Daoy (cell line): Measurements from ENCODE around the gene TRAPPC2L. TPM values are rescaled to one million over a fixed set of nuclear protein-coding genes. Genes with fewer than 3 reads are reported as not detected.

Experiments
- DNase-seq: peaks from one replicate; pipeline ENCODE4 v3.0.0-alpha.2; 2015; ENCODE audit warnings: low read depth
- total RNA-seq: library from RNA; depleted of rRNA; stranded (reverse); fragments of >200 nt; shearing (Covaris generic); gene quantifications from 2 replicates; pipeline ENCODE4 v1.2.3, GENCODE V29; 2014; rRNA removed

The TRAPPC2L gene, protein sequence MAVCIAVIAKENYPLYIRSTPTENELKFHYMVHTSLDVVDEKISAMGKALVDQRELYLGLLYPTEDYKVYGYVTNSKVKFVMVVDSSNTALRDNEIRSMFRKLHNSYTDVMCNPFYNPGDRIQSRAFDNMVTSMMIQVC
- total RNA-seq, result 27.7 and 31.6 TPM in 2 replicates

DNA sequence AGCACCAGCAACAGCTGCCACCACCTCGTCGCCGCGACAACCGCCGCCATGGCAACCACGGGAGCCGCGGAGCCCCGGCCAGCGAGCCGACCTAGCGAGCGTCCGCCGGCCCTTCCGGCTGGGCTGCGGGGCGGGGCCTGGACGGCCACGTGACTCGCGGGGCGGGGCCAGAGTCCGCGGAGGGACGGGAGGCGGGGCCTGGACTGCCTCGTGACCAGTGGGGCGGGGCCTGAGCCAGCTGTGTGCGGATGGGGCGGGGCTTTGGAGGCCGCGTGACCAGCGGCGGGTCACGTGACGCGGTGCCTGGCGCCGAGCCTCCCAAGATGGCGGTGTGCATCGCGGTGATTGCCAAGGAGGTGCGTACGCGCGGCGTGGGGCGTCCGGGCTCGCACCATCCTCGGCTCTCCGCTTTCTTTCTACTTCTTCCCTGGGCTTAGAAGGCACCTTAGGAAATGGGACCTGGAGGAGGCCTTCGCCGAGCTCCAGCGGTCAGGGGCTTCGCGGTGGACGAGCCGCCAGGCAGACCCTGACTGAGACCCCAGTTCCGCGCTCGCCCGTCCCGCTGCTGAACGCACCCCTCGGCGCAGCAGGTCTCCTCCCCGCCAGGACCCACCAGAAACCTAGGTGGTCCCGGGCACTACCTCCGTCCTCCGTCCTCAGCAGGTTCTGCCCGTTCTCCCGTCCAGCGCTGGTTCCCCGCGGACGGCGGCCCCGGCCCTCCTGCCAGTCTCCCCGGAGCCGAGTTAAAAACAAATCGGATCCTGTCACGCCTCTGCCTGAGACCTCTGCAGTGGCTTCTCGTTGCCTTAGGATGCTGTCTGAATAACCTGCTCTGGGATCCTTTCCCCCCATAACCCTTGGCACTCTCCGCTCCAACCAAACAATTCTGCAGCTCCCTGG lies at the start of gene TRAPPC2L, which contains the start of gene GALNS:
Gene TRAPPC2L, plus strand, starts transcription at position 300 of the 900 bp plus-strand sequence. Its CDS starts 24 bp downstream, at position 324.
Gene GALNS, minus strand, starts transcription at position 120 of the 900 bp plus-strand sequence. Its CDS starts 70 bp downstream, at position 50.
- peak; percentile 96 for DNase-seq

DNA sequence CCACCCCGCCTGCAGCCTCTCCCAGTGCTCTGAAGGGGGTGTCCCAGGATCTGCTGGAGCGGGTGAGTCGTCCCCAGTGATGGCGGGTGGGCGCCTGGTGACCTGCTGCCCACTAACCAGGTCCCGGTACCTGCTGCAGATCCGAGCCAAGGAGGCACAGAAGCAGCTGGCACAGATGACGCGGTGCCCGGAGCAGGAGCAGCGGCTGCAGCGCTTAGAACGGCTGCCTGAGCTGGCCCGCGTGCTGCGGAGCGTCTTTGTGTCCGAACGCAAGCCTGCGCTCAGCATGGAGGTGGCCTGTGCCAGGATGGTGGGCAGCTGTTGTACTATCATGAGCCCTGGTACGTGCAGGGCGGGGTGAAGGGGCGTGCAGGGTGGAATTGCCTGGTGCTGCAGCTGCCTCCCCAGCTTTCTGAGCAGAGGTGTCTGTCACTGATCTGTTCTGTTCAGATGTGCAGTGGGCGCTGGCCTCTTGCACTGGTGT lies 49.7 kb upstream of the TRAPPC2L start:
- no peak for DNase-seq

DNA sequence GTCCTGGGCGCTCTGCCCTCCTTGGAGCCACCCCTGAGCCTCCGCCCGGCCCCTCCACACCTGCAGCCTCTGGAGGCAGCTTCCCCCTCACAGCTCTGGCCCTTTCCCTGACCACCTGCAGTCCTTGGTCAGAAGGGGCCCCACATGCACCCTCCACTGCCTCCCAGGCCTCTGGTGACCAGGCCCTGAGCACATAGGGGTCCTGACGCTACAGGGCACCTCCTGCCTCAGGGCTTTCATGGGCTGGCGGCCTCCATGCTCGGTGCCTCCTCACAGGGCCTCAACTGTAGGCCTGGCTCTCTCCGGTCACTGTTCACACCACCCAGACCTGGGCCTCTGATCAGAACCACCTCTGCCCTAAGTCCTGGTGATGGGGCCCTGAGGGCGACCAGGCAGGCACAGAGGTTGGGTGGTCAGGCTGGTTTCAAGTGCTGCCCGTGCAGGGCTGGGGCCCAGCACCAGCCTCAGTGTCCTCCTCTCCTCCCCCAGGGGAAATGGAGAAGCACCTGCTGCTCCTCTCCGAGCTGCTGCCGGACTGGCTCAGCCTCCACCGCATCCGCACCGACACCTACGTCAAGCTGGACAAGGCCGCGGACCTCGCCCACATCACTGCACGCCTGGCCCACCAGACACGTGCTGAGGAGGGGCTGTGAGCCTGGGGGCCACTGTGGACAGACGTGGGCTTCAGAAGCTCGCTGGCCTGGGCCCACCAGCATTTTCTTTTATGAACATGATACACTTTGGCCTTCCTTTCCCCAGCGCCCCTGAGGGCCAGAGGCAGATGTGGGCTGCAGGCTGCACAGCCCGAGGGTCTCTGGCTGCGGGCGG lies 49.1 kb upstream of the TRAPPC2L start:
- DNase-seq, result no peak

DNA sequence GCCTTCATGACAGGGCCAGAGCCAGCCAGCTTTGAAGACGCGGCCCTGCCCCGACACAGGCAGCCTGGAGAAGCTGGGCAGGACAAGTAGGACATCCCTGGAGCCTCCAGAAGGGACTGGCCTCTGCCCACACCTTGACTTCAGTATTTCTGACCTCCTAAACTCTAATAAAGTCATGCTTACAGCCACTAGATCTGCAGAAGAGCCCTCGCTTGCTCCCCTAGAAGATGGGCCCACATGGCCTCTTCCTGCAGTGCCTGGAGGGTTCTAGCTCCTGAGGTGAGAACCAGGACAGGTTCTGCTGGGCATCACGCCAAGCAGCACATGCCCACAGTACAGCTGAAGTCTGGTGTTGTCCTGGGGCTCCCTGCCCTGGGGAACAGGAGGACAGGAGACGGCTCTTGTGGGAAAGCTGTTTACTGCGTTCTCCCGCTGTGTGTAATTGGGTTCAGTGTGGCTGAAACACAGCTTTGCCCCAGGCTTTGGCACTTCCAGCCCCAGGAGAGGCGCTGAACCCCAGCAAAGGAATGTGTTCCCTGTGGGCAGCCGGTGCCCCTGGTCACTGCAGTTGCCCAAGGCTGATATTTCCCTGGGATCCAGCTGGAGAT lies 47.8 kb upstream of the TRAPPC2L start:
- DNase-seq, result no peak

DNA sequence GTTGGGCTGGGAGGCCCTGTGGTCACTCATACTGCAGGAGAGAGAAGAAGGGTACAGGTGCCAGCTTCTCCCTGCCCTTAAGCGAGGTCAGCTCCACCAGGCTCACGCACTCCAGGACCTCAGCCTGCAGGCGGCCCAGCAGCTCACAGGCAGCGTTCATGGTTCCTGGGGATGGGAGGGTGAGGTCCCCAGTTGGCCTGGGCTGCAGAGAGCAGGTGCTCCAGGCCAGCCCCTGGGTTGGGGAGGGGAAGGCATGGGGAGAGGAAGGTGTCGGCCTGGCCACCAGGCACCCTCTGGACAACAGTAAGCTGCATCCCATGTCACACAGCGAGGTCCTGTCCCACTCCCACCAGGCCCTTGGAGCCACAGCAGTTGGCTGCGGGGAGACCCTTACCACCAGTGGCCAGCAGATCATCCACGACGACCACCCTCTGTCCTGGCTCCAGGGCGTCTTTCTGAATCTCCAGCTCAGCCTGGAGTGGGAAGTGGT lies 47.2 kb upstream of the TRAPPC2L start:
- DNase-seq, result no peak

DNA sequence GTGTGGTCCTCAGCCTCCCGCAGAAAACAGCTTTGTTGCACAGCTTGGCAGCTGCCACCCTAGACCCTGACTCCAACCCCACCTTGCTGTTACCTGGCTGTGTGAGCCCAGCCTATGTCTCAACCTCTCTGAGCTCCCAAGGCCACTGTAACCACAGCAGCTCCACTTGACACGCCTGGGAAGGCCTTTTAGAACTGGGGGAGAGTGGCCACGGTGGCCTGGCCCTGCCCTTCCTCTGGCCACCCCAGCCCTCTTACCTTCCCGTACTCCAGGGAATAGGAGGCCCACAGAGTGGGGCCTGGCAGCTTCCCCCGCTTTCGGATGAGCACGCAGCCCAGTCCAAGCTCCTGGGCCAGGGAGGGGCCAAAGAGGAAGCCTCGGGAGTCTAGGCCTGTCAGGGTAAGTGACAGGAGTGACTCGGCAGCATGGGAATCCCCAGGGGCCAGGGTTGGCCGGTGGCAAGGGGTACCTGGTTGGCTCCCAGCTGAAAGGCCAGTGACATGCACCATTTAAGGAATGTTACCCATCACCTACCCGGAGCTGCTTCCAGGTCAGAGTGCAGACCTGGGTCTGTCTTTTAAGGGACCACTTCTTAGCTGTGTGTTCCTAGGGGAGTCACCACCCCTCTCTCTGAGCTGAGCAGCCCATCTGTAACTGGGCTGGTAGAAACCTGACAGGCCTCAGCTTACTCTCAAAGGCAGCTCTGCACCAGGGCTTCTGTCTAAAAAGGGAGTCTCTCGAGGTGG lies 46.6 kb upstream of the TRAPPC2L start:
- DNase-seq, result no peak

DNA sequence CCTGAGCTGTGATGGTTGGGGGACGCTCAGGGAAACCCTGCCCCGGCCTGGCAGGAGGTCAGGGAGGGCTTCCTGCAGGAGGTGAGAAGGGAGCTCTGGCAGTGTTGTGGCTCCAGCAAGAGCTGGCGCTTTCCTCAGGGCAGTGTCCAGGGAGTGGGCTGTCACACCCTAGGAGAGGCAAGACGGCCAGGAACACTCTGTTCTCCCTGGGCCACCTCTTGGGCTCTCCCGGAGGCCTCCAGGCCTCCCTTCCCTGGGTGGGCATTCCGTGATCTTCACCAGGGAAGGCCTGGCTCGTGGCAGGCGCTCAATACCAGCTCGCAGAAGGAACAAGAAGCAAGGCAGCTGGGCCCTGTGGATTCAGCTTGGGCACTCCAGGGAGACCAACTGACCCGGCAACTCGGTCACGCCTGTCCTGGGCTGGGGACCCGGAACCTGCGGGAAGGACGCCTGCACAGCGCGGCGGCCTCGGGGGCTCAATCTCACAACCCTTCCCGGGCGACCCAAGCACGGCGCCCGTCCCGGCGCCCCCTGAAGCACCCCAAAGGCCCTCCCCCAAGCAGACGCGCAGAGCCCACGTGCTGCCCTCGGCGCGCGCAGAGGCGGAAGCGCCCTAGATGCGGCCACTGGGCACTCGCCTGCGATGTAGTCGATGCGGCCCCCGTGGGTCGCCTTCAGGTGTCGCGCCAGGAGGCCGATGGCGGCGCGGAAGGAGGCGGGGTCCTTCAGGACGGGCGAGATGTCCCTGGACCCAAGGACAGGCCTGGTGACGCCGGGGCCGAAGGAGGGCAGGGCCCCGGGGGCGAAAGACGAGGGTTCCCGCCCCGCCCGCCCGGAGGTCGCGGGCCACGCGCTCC lies 45.8 kb upstream of the TRAPPC2L start:
- DNase-seq, result peak; percentile 85

DNA sequence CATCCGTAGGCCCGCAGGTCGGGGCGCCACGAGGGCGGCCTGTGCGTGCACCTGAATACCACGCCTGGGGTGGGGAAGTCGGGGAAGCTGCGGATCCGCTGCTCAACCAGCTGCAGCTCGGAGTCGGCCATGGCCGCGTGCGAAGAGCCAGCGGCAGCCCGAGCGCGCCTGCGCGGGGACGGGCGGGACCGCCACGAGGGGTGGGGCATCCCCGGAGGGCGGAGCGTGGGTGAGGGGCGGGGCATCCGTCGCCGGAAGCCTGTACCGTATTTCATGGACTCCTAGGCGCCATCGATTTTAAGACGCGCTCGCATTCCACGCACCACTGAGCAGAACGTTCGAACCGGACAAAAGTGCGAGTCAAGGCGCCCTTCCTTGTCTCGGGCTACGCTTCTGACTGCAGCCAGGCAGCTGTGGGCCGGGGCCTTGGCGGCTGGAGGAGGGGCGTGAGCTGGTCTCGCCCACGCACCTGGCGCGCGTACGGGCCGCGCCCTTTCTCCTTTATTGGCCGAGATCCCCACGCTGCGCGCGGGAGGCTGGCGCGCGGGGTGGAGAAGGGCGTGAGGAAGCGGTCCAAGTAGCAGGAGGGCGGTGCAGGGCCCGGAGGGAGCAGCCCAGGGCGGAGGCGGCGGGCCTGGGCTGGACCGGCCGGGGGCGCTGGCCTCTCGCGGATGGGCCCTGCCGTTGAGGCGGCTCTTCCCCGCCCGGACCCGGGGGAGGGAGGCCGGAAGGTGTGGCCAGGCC lies 45.0 kb upstream of the TRAPPC2L start, which contains the start of gene APRT:
Gene APRT, minus strand, starts transcription at position 160 of the 744 bp plus-strand sequence. Its CDS starts 29 bp downstream, at position 131.
- peak; percentile 94 for DNase-seq

DNA sequence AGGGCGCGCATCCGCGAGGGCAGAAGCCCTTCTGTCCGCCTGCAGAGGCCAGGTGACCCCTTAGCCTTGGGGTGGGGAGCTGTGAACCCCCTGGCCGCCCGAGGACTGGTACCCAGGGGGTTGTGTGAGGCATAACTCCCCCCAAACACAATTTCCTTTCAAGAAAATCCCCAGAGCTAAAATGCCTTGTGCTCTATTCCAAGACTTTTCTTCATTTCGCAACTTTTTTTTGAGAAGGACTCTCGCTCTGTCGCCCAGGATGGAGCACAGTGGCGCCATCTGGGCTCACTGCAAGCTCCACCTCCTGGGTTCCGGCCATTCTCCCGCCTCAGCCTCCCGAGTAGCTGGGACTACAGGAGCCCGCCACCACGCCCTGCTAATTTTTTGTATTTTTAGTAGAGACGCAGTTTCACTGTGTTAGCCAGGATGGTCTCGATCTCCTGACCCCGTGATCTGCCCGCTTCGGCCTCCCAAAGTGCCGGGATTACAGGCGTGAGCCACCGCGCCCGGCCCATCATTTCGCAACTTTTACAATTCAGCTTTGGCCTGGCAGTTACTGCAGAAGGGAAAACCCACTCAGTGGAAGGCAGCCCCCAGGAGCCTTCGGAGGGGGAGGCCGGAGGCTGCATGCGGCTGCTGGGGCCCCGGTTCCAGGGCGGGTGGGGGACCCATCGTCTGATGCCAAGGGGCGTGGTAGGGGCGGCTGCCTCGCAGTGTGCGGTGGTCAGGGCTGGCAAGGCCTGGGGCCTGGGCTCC lies 44.2 kb upstream of the TRAPPC2L start:
- DNase-seq, result peak; percentile 41

DNA sequence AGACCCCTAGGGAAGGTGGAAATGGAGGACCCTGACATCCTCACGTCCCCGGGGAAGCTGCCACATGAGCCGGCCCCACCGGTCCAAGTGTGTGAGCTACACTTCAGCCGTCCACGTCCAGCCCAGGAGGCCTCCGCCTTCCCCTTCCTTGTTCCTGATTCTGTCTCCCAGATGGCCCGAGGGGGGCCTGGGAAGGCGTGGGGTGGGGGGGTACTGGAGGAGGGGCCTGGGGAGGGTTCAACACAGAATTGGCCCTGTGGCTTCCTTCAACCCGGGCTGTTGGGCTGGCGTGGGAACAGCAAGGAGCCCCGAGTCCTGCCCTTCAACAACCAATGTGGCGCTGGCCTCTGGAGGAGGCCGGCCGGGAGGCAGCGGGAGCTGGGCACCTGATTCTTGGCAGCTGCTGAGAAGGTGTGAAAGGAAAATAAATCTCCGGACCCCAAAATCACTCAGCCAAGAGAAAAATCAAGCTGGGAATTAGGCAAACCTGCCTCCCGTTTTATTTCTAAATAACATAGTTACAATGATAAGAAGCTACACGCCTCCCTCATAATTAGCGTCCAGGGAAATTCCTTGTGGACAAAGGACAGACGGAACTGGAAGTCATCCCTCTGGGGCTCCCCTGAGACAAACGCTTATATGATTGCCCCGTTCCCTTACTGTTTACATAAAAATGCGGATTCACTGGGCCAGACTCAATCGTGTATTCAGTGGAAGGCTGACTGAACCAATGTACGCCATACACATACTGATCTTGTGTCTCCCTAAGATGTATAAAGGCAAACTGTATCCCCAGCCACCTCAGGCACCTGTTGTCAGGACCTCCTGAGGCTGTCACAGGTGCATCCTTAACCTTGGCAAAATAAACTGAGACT lies 43.4 kb upstream of the TRAPPC2L start:
- no peak for DNase-seq

DNA sequence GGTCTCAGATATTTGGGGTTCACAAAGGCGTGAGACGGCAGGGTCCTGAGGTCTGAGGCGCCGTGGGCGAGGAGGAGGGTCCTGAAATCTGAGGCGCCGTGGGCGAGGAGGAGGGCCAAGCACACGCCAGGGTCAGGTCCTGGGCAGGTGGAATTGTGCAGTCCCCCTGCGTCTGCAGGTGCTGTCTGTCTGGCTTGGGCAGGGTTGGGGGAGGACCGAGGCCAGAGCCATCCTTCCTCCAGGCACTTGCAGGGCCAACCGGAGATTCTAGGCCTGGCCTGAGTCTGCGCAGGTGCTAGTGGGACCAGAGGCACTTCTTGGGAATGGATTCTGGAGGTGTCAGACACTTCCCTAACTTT lies 42.8 kb upstream of the TRAPPC2L start:
- DNase-seq, result no peak

DNA sequence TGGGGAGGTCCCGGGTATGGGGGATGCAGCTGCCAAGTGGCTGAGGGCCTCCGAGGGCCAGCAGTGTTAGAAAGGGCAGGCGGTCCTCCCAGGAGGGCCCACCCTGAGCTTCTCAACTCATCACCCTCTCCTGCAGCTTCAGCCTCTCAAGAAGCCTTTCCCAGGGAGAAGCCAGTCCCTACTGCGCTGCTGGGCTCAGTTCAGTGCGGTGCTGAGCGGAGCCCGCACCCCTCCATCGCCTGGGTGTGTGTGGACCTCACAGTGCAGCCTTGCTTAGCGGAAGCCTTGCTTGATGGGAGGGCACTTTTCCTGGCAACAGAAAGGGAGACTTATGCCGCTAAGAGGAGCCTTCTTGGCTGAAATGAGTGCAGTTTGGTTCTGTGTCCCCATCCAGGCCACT lies 41.7 kb upstream of the TRAPPC2L start:
- no peak for DNase-seq

DNA sequence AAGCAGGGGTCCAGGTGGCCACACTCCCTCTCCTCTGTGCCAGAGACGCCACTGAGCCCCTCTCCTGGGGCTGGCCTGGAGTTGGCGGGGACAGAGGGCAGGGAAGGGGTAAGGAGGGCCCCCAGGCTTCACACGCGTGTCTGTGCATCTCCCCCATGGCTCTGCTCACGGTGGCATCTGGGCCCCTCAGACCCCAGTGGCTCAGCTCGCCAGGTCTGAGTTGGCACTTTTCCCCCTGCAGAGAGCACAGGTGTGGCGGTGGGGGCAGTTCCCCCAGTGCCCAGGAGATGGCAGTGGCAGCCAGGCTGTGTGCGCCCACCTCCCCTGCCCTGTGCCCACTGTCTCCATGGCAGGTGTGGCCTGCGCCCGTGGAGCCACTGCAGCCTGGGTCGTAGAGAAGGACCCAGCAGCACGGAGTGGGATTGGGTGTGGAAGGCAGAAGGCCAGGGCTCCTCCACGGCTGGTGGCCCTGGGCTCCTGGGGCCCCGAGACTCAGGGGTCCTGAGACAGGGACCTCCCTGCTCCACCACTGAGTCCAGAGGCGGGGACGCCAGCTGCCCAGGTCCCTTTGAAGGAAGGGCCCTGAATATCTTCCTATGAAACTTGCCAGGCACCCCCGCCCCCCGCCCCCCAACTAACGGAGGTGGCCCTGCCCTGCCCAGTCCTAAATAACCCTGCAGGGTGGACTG lies 40.9 kb upstream of the TRAPPC2L start:
- peak; percentile 64 for DNase-seq

DNA sequence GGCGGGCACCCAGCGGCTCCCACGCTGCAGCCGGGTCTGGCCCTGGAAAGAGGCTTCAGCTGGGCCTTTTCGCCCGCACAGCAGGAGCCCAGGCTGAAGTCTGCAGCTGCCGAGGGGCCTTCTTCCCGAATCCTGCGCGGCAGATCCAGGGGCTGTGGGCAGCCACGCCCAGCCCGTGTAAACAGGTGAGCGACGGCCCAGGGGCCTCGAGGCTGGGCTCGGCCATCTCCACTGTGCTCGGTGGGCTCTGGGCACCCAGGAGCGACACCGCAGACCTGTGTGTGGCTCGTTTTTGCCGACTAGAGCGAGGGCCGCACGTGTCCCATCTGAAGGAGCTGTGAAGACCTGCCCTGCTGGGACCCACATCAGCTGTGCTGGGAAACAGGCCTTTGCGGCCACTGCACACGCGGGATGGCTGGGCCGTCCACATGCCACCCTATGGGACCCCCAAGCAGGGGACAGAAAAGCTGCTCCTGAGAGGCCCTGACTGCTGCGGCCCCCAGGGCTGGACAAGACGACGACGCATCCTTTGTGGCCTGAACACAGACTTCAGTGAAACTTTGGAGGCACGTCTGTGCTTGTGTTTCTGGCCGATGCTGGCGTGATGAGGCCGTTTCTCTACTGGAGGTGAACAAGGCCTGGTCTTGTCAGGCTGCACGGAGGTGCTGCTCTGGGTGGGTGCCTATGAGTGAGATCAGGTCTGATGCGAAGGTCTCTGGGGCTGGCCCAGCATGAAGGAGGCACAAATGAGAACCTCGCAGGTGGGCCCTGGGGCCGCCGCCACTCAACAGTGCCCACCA lies 40.0 kb upstream of the TRAPPC2L start:
- DNase-seq, result no peak

DNA sequence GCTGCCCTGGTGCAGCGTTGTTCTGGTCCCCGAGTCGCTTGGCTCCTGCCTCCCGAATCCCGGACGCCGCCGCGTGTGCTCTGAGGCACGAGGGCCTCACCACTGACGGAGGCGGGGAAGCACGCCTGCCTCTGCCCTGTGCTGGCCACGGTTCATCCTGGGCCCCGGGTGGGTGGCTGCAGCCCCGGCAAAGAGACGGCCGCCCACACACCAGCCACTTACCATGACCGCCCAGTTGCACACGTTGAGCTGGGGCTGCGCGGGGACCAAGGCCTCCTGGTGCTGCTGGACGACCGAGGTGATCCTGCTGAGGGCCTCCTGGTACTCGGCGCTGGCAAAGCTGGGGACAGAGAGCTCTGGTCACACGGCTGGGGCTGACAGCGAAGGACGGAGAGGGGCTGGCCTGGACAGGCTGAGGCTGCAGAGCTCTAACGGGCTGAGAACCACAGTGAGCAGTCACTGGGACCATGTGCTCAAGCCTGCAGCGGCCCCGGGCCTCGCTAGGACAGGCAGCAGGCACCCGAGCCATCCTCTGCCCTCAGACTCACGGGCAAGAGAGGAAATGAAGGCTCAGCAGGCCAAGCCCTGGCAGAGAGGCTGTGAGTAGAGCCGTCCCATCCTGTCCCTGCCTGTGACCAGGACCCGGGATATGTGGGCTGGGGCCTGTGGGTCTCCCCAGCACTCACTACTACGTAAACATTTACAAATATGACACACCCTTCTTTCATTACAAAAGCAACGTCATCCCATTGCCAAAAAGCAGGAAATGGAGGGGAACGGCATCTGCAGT lies 38.9 kb upstream of the TRAPPC2L start:
- no peak for DNase-seq
